Sigmoid colon (tissue), 4 donors: ENCODE data around the gene CDH23.

Experiments
- POLR2AphosphoS5 ChIP-seq, 4 donors: sonication (generic); formaldehyde crosslinking; IDR thresholded peaks; one replicate each; pipeline ENCODE4 v1.6.1; 2017; ENCODE audit warnings: antibody characterized with exemption in 4 of 4
- TF ChIP-seq, protein P1 (sequence below), 4 experiments: fragments of 450-650 bp in 3 of 4; fragments of 200-600 bp in 1 of 4; IDR thresholded peaks; one replicate each; pipeline ENCODE4 v1.5.1; 2016 to 2019; ENCODE audit warnings: antibody characterized with exemption in 4 of 4, mild to moderate bottlenecking in 3 of 4, moderate library complexity in 2 of 4

DNA sequence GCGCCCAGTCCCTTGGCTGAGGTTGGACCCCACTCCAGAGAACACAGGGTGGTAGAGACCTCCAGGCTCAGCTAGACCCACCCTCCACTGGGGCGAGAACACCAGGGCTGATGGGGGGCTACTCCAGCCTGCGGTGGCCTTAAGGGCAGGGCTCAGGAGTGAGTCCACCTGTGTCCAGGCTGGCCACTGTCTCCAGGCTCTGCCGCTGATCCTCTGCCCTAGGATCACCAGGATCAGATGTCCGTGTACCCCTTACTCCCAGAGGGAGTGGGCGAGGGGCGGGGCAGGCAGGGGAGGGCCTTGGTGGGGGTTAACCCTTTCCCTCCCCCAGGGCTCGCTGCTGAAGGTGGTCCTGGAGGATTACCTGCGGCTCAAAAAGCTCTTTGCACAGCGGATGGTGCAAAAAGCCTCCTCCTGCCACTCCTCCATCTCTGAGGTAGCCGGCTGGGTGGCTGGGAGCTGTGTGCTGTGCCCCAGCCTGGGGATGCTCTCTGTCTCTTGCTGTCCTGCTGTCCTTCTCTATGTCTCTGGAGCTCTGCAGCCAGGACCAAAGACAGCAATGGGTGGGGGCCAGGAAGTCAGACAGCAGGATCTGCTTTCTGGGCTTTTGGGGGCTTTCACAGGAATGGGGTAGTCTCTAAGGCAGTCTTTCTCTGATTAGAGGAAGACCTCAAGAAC, 416.3 kb downstream of the CDH23 start:
- TF ChIP-seq POLR2AphosphoS5 (IDR thresholded peaks at IDR 0.05), result no peak
- TF ChIP-seq, protein P1, sequence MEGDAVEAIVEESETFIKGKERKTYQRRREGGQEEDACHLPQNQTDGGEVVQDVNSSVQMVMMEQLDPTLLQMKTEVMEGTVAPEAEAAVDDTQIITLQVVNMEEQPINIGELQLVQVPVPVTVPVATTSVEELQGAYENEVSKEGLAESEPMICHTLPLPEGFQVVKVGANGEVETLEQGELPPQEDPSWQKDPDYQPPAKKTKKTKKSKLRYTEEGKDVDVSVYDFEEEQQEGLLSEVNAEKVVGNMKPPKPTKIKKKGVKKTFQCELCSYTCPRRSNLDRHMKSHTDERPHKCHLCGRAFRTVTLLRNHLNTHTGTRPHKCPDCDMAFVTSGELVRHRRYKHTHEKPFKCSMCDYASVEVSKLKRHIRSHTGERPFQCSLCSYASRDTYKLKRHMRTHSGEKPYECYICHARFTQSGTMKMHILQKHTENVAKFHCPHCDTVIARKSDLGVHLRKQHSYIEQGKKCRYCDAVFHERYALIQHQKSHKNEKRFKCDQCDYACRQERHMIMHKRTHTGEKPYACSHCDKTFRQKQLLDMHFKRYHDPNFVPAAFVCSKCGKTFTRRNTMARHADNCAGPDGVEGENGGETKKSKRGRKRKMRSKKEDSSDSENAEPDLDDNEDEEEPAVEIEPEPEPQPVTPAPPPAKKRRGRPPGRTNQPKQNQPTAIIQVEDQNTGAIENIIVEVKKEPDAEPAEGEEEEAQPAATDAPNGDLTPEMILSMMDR (IDR thresholded peaks at IDR 0.05), result no peak
